Hepatocyte (in vitro differentiated cells): ENCODE measurements around the gene EVI5L.

Source experiments
- EZH2 ChIP-seq: fragments of 200-600 bp; sonication (generic); IDR thresholded peaks from 2 replicates; pipeline ENCODE4 v1.6.1; 2016; ENCODE audit warnings: antibody characterized with exemption, mild to moderate bottlenecking, borderline replicate concordance
- EZH2phosphoT487 ChIP-seq: fragments of 200-600 bp; sonication (generic); IDR thresholded peaks from one replicate; pipeline ENCODE4 v1.6.1; 2018; ENCODE audit warnings: antibody characterized with exemption, mild to moderate bottlenecking, low read depth, moderate library complexity; ENCODE audit not compliant: unreplicated experiment, severe bottlenecking
- TF ChIP-seq, protein P1 (sequence below): fragments of 200-600 bp; sonication (generic); IDR thresholded peaks from 2 replicates; pipeline ENCODE4 v1.5.1; 2016; ENCODE audit warnings: antibody characterized with exemption, mild to moderate bottlenecking; ENCODE audit not compliant: poor library complexity

DNA sequence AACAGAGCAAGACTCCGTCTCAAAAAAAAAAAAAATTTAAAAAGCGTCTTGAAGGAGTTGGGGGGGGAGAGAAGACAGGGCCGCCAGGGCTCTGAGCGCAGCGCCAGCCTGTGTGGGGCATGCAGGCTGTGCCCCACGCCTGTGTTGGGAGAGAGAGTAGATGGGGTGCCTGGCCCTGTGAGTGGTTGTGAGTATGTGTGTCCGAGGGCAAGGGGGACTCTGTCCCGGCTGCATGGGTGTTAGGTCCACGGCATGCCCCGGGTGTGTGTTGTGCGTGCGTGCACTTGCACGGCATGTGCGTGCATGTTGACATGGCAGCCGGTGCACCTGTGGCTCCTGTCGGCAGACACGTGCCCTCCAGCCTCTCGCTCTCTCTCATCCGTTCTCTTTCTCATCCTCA, 77.1 kb downstream of the EVI5L start:
- no peak for TF ChIP-seq EZH2
- TF ChIP-seq, protein P1, sequence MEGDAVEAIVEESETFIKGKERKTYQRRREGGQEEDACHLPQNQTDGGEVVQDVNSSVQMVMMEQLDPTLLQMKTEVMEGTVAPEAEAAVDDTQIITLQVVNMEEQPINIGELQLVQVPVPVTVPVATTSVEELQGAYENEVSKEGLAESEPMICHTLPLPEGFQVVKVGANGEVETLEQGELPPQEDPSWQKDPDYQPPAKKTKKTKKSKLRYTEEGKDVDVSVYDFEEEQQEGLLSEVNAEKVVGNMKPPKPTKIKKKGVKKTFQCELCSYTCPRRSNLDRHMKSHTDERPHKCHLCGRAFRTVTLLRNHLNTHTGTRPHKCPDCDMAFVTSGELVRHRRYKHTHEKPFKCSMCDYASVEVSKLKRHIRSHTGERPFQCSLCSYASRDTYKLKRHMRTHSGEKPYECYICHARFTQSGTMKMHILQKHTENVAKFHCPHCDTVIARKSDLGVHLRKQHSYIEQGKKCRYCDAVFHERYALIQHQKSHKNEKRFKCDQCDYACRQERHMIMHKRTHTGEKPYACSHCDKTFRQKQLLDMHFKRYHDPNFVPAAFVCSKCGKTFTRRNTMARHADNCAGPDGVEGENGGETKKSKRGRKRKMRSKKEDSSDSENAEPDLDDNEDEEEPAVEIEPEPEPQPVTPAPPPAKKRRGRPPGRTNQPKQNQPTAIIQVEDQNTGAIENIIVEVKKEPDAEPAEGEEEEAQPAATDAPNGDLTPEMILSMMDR, result no peak
- no peak for TF ChIP-seq EZH2phosphoT487
